SK-N-SH (cell line): ENCODE data around the gene CYTH4.

Experiments
- GABPA ChIP-seq: IDR thresholded peaks from 2 replicates; pipeline ENCODE4 v1.4.0; 2012; ENCODE audit warnings: low read depth, mild to moderate bottlenecking
- POLR2AphosphoS5 ChIP-seq: IDR thresholded peaks from 2 replicates; pipeline ENCODE4 v1.6.1; 2012; ENCODE audit warnings: low read depth, low read length
- TF ChIP-seq, protein P1 (sequence below): fragments of 200-600 bp; sonication (generic); IDR thresholded peaks from 2 replicates; pipeline ENCODE4 v1.6.1; 2017; ENCODE audit warnings: antibody characterized with exemption, mild to moderate bottlenecking, moderate library complexity
- TF ChIP-seq, protein P2 (sequence below): IDR thresholded peaks from 2 replicates; pipeline ENCODE4 v1.6.1; 2012; ENCODE audit warnings: mild to moderate bottlenecking, low read depth, low read length, moderate library complexity
- TF ChIP-seq, protein P3 (sequence below): fragments of 150-350 bp; IDR thresholded peaks from 2 replicates; pipeline ENCODE4 v1.6.1; 2017; ENCODE audit warnings: antibody characterized with exemption, low read length, low read depth, borderline replicate concordance

DNA sequence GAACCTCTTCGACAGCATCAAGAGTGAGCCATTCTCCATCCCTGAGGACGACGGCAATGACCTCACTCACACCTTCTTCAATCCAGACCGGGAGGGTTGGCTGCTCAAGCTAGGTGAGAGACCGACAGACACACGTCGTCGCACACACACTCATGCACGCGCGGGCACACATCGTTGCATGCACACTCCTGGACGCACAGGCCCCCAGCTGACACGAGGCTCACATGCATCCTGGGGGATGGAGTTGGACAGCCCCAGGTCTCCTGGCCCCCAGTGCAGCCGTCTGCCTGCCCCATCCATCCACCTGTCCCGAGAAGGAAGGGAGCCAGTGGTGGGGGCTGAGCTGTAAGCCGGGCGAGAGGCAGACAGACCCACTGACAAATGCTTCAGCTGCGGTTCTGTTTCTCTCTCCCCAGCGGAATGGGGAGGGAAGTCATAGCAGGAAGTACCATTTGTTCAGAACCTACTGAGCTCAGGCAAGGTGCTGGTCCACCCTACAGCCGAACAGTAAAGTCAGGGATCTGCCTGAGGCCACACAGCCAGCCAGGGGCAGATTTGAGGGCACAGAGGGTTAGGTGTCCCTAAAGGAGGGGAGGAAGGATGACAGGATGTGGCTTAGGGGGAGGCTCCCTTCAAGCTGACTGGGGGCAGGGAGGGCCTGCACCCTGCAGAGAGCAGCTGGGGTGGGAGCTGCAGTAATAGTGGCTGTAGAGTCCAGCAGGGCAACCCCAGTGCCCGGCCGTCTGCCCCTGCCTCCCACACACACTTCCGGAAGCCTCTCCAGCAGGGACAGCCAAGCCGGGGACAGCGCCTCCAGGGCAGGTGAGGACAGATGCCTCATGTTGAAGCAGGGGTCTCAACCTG lies 27.1 kb downstream of the CYTH4 start:
- TF ChIP-seq, protein P1, sequence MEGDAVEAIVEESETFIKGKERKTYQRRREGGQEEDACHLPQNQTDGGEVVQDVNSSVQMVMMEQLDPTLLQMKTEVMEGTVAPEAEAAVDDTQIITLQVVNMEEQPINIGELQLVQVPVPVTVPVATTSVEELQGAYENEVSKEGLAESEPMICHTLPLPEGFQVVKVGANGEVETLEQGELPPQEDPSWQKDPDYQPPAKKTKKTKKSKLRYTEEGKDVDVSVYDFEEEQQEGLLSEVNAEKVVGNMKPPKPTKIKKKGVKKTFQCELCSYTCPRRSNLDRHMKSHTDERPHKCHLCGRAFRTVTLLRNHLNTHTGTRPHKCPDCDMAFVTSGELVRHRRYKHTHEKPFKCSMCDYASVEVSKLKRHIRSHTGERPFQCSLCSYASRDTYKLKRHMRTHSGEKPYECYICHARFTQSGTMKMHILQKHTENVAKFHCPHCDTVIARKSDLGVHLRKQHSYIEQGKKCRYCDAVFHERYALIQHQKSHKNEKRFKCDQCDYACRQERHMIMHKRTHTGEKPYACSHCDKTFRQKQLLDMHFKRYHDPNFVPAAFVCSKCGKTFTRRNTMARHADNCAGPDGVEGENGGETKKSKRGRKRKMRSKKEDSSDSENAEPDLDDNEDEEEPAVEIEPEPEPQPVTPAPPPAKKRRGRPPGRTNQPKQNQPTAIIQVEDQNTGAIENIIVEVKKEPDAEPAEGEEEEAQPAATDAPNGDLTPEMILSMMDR: no peak
- TF ChIP-seq POLR2AphosphoS5 (no peak), GABPA (no peak)
- TF ChIP-seq, protein P2, sequence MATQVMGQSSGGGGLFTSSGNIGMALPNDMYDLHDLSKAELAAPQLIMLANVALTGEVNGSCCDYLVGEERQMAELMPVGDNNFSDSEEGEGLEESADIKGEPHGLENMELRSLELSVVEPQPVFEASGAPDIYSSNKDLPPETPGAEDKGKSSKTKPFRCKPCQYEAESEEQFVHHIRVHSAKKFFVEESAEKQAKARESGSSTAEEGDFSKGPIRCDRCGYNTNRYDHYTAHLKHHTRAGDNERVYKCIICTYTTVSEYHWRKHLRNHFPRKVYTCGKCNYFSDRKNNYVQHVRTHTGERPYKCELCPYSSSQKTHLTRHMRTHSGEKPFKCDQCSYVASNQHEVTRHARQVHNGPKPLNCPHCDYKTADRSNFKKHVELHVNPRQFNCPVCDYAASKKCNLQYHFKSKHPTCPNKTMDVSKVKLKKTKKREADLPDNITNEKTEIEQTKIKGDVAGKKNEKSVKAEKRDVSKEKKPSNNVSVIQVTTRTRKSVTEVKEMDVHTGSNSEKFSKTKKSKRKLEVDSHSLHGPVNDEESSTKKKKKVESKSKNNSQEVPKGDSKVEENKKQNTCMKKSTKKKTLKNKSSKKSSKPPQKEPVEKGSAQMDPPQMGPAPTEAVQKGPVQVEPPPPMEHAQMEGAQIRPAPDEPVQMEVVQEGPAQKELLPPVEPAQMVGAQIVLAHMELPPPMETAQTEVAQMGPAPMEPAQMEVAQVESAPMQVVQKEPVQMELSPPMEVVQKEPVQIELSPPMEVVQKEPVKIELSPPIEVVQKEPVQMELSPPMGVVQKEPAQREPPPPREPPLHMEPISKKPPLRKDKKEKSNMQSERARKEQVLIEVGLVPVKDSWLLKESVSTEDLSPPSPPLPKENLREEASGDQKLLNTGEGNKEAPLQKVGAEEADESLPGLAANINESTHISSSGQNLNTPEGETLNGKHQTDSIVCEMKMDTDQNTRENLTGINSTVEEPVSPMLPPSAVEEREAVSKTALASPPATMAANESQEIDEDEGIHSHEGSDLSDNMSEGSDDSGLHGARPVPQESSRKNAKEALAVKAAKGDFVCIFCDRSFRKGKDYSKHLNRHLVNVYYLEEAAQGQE: no peak
- TF ChIP-seq, protein P3, sequence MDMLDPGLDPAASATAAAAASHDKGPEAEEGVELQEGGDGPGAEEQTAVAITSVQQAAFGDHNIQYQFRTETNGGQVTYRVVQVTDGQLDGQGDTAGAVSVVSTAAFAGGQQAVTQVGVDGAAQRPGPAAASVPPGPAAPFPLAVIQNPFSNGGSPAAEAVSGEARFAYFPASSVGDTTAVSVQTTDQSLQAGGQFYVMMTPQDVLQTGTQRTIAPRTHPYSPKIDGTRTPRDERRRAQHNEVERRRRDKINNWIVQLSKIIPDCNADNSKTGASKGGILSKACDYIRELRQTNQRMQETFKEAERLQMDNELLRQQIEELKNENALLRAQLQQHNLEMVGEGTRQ: no peak
